Activated naive CD8-positive, alpha-beta T cell treated with anti-CD3 and anti-CD28 coated beads, Interleukin-2, amount 10 ng/mL, durations not matched to agents 7 days and 5 days (primary cell): ENCODE measurements around the gene LYPD6. TPM values are rescaled to one million over a fixed set of nuclear protein-coding genes. Genes with fewer than 3 reads are reported as not detected.
"Not testable (repeated sequence)": the region's sequence is repeated elsewhere in the genome, so short reads cannot be mapped to it uniquely, and the experiment has no call there.

Experiments
- ATAC-seq: fragments of 150-1000 bp; cut with Tn5 transposase; one replicate; pipeline ENCODE4 v1.10.0; 2021; ENCODE audit warnings: low read depth, moderate library complexity
- POLR2A ChIA-PET: fragments of 350-600 bp; sonication (Branson Sonifier 250); formaldehyde crosslinking; loops from one replicate; lab custom pipeline; 2021; ENCODE audit warnings: antibody characterized with exemption; lab: Charles Lee
- DNase-seq: peaks from one replicate; pipeline ENCODE4 v3.0.0; 2021
- H3K27ac Mint-ChIP-seq: one replicate; pipeline ENCODE4 v1.8.0; 2022; ENCODE audit warnings: mild to moderate bottlenecking, mixed read lengths
- H3K27me3 Mint-ChIP-seq: one replicate; pipeline ENCODE4 v1.8.0; 2022; ENCODE audit warnings: mild to moderate bottlenecking, moderate library complexity, mixed read lengths
- H3K36me3 Mint-ChIP-seq: one replicate; pipeline ENCODE4 v1.8.0; 2021; ENCODE audit warnings: mild to moderate bottlenecking, mixed read lengths
- H3K4me1 Mint-ChIP-seq: one replicate; pipeline ENCODE4 v1.8.0; 2021; ENCODE audit warnings: mixed read lengths
- H3K4me3 Mint-ChIP-seq: one replicate; pipeline ENCODE4 v1.8.0; 2022; ENCODE audit warnings: mild to moderate bottlenecking, moderate library complexity, mixed read lengths
- H3K9me3 Mint-ChIP-seq: one replicate; pipeline ENCODE4 v1.8.0; 2021; ENCODE audit warnings: mixed read lengths
- total RNA-seq, 2 experiments: library from RNA; stranded (reverse); gene quantifications; one replicate each; pipeline ENCODE4 v1.2.3, GENCODE V29; 2021

LYPD6 gene
- total RNA-seq, 2 experiments from 2014 or later = not detected

- Mint-ChIP-seq H3K36me3 (no peaks in the 10 kb centered on the region), H3K4me3 (no peak overlapping the region), H3K27me3 (peaks cover 6% of the 10 kb centered on the region), H3K9me3 (no peaks in the 10 kb centered on the region), H3K27ac (no peak overlapping the region), H3K4me1 (no peaks in the 10 kb centered on the region)
- ATAC-seq (no peak), DNase-seq (no peak)
- POLR2A ChIA-PET = no interaction called here
Measured at GRCh38 chr2:149489452-149489851, 159.1 kb downstream of the LYPD6 start.

GRCh38 chr2:149490296-149490695, 159.9 kb downstream of the LYPD6 start:
- Mint-ChIP-seq H3K27me3 (peaks cover 6% of the 10 kb centered on the region), H3K9me3 (no peaks in the 10 kb centered on the region)

GRCh38 chr2:149492923-149493322, 162.5 kb downstream of the LYPD6 start:
- no peaks in the 10 kb centered on the region for H3K9me3 Mint-ChIP-seq
- H3K4me3 Mint-ChIP-seq = no peak overlapping the region
- ATAC-seq = no peak
- no peaks in the 10 kb centered on the region for H3K36me3 Mint-ChIP-seq
- POLR2A ChIA-PET = no interaction called here
- peaks cover 4% of the 10 kb centered on the region for H3K27me3 Mint-ChIP-seq
- DNase-seq = no peak
- H3K27ac Mint-ChIP-seq = no peak overlapping the region
- H3K4me1 Mint-ChIP-seq = no peaks in the 10 kb centered on the region

More at GRCh38 chr2:149490296-149490695, 159.9 kb downstream of the LYPD6 start:
- Mint-ChIP-seq H3K4me3 (no peak overlapping the region), H3K36me3 (no peaks in the 10 kb centered on the region), H3K4me1 (no peaks in the 10 kb centered on the region), H3K27ac (no peak overlapping the region)
- ATAC-seq = no peak
- no peak for DNase-seq
- POLR2A ChIA-PET = no interaction called here

- H3K27ac Mint-ChIP-seq, H3K27me3 Mint-ChIP-seq, H3K36me3 Mint-ChIP-seq, ATAC-seq, DNase-seq, H3K4me3 Mint-ChIP-seq, H3K4me1 Mint-ChIP-seq, H3K9me3 Mint-ChIP-seq, POLR2A ChIA-PET: not testable (repeated sequence)
Measured at GRCh38 chr2:149499204-149499603, 168.8 kb downstream of the LYPD6 start.

- H3K36me3 Mint-ChIP-seq, ATAC-seq, DNase-seq, H3K4me3 Mint-ChIP-seq, POLR2A ChIA-PET, H3K9me3 Mint-ChIP-seq, H3K27ac Mint-ChIP-seq, H3K4me1 Mint-ChIP-seq, H3K27me3 Mint-ChIP-seq: not testable (repeated sequence)
Measured at GRCh38 chr2:149506808-149507207, 176.4 kb downstream of the LYPD6 start.

GRCh38 chr2:149507974-149508373, 177.6 kb downstream of the LYPD6 start:
- no peaks in the 10 kb centered on the region for H3K36me3 Mint-ChIP-seq
- H3K27me3 Mint-ChIP-seq = peaks cover 3% of the 10 kb centered on the region
- H3K9me3 Mint-ChIP-seq = peaks cover 7% of the 10 kb centered on the region
- DNase-seq = no peak
- H3K4me1 Mint-ChIP-seq = no peaks in the 10 kb centered on the region
- H3K4me3 Mint-ChIP-seq = no peak overlapping the region
- POLR2A ChIA-PET = no interaction called here
- ATAC-seq = no peak
- no peak overlapping the region for H3K27ac Mint-ChIP-seq

- H3K27me3 Mint-ChIP-seq = peaks cover 7% of the 10 kb centered on the region
- no peak for DNase-seq
- H3K36me3 Mint-ChIP-seq = no peaks in the 10 kb centered on the region
- ATAC-seq = no peak
- H3K9me3 Mint-ChIP-seq = peaks cover 6% of the 10 kb centered on the region
- no peak overlapping the region for H3K27ac Mint-ChIP-seq
- H3K4me1 Mint-ChIP-seq = no peaks in the 10 kb centered on the region
- no peak overlapping the region for H3K4me3 Mint-ChIP-seq
- POLR2A ChIA-PET = no interaction called here
Measured at GRCh38 chr2:149513461-149513860, 183.1 kb downstream of the LYPD6 start.
